Fibroblast of villous mesenchyme (primary cell): Measurements from ENCODE around the gene IFNAR1. TPM values are rescaled to one million over a fixed set of nuclear protein-coding genes. Genes with fewer than 3 reads are reported as not detected.

Source experiments
- DNase-seq: peaks from one replicate; pipeline ENCODE4 v3.0.0-alpha.2; 2010; ENCODE audit warnings: low read depth
- H3K4me3 ChIP-seq: 2 replicates; pipeline ENCODE4 v1.5.1; 2011; ENCODE audit warnings: low read depth, mild to moderate bottlenecking, low read length
- CTCF ChIP-seq: IDR thresholded peaks from 2 replicates; pipeline ENCODE4 v1.5.1; 2012; ENCODE audit warnings: low read depth, mild to moderate bottlenecking, low read length; ENCODE audit not compliant: insufficient read depth
- total RNA-seq: library from RNA; depleted of rRNA; stranded (reverse); fragments of >200 nt; gene quantifications from 2 replicates; pipeline ENCODE4 v1.2.3, GENCODE V29; 2012

Gene IFNAR1
- total RNA-seq, 1 donor: 19.0 TPM

- no peak for DNase-seq
- H3K4me3 ChIP-seq: no peak overlapping the region
- no peak for TF ChIP-seq CTCF
Observed at GRCh38 chr21:33293811-33294216, 31.0 kb upstream of the IFNAR1 start.

GRCh38 chr21:33296156-33296555, 28.6 kb upstream of the IFNAR1 start:
- no peak for DNase-seq
- H3K4me3 ChIP-seq: no peak overlapping the region
- TF ChIP-seq CTCF: no peak

GRCh38 chr21:33299181-33299752, 25.5 kb upstream of the IFNAR1 start:
- no peak for TF ChIP-seq CTCF
- H3K4me3 ChIP-seq: no peak overlapping the region
- DNase-seq: no peak

GRCh38 chr21:33300701-33301631, 23.8 kb upstream of the IFNAR1 start:
- no peak for TF ChIP-seq CTCF
- no peak overlapping the region for H3K4me3 ChIP-seq
- peak; percentile 70 for DNase-seq

GRCh38 chr21:33301632-33302002, 23.2 kb upstream of the IFNAR1 start:
- no peak overlapping the region for H3K4me3 ChIP-seq
- no peak for TF ChIP-seq CTCF
- no peak for DNase-seq

- DNase-seq: no peak
- no peak overlapping the region for H3K4me3 ChIP-seq
- no peak for TF ChIP-seq CTCF
Observed at GRCh38 chr21:33302055-33302454, 22.7 kb upstream of the IFNAR1 start.
